Stimulated activated CD8-positive, alpha-beta memory T cell treated with anti-CD3 and anti-CD28 coated beads, Interleukin-4, amount 100 ng/mL, for 1 hour (primary cell): ENCODE data around the gene METAP1.
A peak's percentile ranks its signal among the peaks of the same experiment; 100 is the strongest.
"Not testable (repeated sequence)": the region's sequence is repeated elsewhere in the genome, so short reads cannot be mapped to it uniquely, and the experiment has no call there.

ENCODE experiments used
- DNase-seq, 2 donors: peaks; one replicate each; pipeline ENCODE4 v3.0.0-alpha.2; 2020; ENCODE audit warnings: low read depth in 2 of 2, low spot score in 1 of 2

METAP1 gene

DNA sequence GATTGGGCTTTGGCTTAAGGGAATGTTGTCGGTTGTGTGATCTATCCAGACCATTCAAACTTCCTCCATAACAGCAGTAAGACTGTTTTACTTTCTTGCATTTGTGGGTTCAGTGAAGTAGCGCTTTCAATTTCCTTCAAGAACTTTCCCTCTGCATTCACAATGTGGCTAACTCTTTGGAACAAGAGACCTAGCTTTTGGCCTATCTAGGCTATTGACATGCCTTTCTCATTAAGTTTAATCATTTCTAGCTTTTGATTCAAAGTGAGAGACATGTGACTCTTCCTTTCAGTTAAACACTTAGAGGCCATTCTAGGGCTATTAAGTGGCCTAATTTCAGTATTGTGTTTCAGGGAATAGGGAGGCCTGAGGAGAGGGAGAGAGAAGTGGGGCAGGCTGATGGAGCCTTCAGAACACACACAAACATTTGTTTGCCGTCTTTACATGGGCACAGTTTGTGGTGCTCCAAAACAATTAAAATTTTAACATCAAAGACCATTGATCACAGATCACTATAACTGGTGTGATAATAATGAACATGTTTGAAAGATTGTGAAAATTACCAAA lies 59.0 kb downstream of the METAP1 start:
- no peak for DNase-seq

DNA sequence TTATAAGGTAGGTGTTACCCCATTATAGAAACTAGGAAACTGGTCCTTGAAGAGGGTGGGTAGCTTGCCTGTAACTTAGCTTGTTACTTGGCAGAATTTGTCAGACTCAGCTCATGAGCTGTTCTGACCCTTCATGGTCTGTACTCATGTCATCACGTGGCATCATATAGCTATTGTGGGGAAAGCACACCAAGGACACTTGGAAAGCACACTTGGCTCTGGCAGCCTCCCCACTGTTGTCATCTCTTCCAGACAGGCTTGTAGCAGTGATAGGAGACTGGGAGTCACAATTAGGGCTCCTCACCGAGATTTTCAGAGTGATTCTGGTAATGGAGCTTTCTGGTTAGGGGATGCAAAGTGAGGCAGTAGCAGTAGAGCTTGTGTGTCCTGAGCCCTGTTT lies 62.7 kb downstream of the METAP1 start:
- DNase-seq: no peak

DNA sequence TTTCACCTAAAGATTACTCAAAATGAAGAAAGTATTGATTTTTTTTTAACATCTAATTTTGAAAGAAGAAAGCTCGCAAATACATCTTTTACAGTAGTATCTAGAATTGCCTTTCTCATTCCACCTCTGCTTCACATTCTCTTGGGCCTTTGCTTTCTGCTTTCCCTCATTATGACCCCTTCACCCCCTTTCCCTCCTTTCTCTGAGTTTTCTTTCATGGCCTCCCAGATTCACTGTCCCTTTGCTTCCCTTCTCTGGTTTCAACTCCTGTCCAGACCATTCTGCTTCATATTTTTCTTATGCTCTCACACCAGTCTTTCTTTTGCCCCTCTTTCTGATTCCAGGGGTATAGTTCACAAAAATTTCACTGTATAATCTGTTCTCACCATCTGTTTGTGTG lies 64.0 kb downstream of the METAP1 start:
- DNase-seq: no peak

DNA sequence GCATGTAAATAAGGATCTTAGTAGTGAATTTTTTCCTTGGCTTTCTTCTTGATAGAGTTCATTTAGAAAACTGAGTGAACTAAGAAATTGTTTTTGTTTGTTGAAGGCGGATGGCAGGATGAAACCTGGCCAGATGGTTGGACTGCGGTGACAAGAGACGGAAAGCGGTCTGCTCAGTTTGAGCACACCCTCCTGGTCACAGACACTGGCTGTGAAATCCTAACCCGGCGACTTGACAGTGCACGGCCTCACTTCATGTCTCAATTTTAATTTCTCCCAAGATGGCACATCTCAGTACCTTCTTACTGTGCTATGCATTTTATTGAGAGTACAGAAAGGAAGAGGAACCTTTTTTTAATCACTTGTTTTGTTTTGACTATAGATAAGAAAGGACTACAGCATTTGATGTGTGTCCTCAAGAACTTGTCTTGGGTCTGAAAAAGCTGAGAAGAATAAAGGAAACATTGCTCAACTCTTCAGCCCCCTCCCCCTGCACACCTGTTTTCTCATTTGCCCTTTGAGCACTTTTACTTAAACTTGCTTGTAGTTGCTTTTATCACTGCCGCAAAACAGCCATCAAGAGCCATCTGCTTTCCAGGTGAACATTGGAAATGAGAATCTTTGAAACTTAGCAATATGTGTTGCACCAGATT lies 65.7 kb downstream of the METAP1 start:
- DNase-seq: no peak

DNA sequence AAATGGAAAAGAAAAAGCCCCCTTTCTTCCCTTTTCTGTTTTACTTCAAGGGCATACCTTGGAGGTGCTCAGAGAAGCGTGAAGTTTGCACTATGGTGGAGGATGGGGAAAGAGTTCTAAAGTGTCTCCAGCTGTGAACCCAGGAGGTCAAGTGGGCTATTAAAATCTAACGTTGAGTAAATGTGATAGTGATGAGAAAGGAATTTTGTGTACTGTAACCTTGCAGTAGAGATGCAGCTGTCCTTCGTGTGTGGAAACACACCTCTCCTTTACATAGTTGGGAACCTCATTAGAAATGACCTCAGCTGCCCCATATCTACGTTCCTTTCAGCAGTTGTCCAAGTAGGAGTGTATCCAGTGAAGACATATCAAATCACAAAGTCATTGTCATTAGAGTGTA lies 66.6 kb downstream of the METAP1 start:
- DNase-seq: no peak

DNA sequence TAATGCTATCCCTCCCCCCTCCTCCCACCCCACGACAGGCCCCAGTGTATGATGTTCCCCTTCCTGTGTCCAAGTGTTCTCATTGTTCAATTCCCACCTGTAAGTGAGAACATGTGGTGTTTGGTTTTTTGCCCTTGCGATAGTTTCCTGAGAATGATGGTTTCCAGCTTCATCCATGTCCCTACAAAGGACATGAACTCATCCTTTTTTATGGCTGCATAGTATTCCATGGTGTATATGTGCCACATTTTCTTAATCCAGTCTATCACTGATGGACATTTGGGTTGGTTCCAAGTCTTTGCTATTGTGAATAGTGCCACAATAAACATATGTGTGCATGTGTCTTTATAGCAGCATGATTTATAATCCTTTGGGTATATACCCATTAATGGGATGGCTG lies 70.0 kb downstream of the METAP1 start:
- not testable (repeated sequence) for DNase-seq

DNA sequence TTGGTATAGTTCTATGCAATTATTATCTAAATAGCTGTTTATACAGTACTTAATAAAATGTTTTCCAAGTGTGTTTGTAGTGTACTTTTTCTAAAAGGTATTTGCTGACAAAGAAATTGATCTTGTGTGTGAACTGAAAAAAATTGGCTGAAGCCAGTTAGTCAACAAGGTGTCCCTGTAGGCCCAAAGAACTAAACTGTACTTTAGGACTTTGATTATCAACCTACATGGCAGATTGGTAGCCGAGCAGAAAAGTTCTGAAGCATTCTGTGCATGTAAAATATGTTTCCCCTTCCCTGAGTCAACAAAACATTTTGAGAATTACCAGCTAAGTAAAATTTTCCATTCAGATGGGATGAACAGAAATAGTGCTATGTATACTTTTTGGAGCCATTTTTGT lies 72.1 kb downstream of the METAP1 start:
- DNase-seq: no peak

DNA sequence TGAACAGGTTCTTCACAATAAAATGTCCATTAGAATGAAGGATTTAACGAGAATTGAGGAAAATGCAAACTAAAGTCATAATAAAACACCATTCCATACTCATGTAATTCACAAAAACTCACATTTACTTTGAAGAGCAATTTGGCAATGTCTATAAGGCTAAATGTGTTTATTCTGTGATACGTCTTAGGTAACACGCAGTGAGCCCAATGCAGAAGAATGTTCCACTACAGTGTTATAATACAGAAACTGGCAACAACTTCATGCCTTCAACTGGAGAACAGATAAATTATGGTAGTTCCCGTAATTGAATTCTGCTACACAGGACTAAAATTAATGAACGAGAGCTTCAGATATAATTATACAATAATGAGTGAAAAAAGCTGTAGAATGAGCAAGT lies 75.6 kb downstream of the METAP1 start:
- no peak for DNase-seq

DNA sequence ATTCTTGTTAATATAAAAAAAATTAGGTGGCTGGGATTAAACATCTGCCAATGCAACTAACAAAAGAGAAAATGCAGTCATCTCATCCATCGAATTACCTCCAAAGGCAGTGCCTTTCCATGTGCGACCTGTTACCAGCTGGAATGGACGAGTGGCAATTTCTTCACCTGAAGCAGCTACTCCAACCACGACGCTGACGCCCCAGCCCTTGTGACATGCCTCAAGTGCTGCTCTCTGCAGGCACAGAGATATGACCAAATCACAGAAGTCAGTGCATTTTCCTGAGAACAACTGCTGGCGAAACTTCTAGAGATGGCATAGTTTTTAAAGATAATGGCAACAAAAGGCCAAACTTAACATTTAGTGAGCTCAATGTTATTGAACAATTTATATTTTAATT lies 79.3 kb downstream of the METAP1 start:
- no peak for DNase-seq

DNA sequence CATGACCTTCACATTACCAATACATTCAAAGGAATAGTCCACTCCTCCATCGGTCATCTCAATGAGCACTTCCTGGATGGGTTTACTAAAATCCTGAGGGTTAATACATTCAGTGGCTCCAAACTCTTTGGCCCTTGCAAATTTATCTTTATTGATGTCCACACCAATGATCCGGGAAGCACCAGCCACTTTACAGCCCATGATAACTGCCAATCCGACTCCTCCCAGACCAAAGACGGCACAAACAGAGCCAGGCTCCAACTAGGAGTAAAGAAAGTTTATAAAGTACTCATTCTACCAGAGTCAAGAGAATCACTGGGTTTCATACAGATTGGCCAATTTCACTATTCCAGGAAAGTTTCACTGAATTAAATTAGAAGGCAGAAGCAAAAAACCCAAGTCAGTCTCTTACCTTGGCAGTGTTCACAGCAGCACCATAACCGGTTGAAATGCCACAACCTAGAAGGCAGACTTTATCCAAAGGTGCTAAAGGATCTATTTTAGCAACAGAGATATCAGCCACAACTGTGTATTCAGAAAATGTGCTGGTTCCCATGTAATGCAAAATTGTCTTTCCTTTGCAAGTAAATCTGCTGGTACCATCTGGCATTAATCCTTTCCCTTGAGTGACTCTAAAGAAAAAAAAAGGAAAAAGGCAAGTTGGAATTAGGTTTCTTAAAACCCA lies 80.9 kb downstream of the METAP1 start:
- DNase-seq: no peak

DNA sequence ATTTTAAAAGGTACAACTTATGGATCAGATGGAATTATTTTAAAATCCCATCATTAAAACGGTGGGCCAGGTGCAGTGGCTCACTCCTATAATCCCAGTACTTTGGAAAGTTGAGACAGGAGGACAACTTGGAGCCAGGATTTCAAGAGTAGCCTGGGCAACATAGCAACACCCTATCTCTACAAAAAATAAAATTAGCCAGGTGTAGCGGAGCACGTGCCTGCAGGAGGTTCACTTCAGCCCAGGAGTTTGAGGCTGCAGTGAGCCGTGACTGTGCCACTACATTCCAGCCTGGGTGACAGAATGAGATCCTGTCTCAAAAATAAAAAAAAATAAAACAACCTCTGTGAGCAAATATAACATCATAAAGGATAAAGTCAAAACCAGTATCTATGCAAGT lies 81.7 kb downstream of the METAP1 start:
- no peak for DNase-seq

DNA sequence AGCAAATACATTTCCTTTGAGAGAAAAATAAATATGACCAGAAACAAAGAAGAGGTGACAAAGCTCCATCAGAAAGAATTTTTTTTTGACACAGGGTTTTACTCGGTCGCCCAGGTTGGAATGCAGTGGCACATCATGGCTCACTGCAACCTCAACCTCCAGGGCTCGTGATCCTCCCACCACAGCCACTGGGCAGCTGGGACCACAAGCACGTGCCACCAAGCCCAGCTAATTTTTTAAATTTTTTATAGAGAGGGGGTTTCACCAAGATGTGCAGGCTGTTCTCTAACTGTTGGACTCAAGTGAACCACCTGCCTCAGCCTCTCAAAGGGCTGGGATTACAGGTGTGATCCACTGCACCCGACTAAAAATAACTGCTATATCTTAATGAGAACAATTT lies 82.8 kb downstream of the METAP1 start:
- no peak for DNase-seq

DNA sequence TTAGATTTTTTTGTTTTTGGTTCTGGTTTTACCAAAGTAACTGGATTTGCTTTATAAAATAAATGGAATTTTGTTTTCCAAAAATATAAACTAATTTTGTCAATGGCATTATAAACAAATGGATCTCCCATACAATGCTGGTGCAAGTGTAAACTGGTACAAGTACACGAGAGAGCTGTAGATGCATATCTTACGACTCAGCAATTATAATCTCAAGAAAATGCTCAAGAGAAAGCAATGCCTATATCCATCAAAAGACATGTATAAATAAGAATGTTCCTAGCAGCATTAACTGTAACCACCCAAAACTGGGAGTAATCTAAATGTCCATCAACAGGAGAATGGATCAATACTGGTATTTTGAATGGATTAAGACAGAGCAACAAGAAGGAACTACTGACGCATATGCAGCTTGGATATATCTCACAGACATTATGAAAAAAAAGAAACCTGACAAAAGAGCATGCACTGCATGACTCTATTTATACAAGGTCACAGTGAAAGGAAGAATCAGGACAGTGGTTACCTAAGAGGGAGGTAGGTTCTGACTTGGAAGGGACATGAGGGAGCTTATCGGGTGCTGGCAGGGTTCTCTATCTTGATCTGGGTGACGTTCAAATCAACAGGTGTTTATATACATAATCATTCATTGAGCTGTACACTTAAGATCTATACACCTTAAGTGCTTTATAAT lies 83.6 kb downstream of the METAP1 start:
- DNase-seq: no peak

DNA sequence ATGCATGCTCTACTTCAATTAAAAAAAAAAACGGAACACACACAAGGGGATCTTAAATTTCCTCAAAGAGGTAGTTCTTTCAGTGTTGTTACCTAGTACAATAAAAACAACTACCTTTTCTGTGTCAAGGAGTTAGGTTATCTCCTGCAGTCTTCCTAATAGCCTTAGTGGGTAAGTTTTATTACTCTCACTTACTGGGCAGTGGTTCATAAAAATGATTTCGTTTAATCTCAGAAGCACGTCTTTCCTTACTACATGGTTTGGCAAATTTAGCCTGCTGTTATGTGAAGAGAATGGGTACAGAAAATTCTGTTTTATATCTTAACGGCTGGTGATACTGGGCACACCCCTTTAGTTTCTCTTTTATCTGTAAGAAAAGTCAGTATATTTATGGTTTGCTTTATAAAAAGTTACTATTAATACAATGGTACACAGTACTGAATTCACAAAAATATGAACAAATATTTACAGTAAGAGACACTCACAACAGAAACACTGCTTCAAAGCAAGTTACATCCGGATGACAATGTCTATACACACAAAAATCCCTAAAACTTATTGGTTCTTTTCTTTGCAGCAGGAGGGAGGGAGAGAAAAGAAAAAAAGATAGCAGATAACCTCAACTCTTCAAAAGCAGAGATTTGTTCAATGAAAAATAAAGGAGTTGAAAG lies 84.2 kb downstream of the METAP1 start:
- DNase-seq: no peak

DNA sequence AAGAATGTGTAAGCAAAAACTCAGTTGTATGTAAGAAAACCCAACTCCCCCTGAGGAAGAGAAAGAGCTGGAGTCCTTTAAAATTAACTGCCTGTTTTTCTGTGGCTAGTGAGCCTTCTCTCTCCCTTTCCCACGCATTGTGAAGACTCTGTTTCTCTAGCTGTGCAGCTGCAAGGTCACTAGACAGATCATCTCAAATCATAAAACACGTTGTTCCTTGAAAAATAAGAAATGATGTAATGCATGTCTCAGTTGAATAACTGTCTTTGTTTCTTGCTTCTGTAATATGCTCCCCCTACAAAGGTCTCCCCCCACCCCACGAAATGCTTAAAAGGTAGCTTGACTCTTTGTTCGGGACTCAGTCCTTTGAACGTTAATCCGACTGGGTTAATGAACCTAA lies 85.3 kb downstream of the METAP1 start:
- DNase-seq: not testable (repeated sequence)

DNA sequence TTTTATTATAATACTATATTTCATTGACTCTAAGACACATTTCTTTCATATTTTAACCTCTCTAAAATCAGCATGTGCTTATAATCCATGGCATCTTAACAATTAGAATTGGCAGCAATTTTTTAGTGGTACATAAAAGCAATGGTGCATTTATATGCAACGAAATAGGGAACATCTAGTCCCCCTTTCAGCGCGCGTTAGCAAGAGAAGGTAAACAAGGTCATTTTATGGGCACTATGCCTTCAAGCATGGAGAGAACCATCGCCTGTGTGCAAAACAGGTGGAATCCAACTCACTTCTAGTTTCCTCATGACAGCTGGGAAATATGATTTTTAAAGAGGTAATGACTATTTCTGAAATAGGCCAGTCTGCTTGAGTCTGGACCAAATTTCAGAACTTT lies 86.7 kb downstream of the METAP1 start:
- no peak for DNase-seq

DNA sequence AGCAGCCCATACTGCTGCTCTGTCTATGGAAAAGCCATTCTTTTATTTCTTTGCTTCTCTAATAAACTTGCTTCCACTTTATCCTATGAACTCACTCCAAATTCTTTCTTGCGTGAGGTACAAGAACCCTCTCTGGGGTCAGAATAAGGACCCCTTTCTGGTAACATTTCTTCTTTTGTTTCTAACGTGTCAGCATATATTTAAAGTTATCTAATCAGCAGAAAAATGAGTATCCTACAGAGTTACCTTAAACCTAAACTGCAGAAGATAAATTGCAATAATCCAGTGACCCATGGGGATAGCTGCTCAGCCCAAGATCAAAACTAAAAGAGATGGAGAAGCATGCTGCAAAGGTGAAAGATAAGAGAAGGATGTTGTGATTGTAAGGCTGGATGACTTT lies 89.1 kb downstream of the METAP1 start:
- no peak for DNase-seq

DNA sequence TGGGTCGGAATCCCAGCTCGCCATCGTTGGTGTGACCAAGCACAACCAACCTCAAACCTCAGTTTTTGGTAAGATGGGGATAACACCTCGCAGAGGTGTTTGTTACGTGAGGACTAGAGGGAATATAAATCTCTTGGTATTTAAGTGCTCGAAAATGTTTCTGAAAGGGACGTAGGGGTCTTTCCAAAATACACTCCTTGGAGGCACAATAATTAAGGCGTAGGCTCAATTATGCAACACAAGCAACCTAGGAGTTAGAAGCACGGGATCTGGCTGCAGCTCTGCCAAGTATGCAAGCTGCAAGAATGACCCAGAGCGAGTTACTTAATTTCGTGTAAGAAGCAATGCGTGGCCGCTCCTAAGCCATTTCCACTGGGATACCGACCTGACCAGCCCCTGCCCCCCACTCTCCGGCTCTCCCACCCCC lies 92.5 kb downstream of the METAP1 start:
- no peak for DNase-seq

DNA sequence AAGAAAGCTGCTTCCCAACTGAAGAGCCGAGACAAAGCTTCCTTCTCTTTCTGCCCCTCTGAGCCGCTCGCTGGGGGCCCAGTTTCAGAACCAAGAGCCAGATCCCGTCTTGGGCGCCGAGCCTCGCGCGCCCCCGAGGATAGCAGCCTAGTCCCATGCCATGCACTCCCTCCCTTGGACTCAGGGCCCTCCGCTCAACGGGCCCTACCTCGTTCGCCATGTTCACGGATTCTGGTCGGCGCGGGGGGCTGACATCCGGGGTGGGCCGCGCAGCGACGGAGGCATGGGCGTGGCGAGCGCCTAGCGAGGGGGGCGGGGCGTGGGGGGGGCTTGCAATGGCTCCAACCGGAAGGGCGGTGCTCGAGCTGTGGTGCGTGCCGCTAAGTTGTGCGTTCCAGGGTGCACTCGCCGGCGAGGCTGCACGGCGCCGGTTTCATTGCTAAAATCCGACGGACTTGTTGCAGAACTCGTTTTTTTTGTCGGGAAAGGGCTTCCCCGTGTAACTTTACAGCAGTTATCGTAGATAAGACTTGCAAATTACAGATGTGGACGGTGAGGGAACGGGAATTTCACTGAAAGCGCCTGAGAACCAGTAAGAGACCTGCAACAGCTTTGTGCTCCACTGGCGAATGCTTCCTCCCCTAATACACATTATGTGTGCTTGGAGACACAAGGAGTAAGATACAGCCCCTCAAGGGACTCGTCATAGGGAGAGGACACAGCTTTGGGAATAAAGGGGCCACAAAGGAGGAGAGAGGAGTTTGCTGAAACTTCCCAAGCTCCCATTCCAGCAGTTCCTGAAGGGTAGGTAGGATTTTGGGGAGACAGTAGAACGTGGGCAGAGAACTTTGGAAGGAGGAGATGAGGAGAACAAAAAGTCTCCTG lies 93.2 kb downstream of the METAP1 start, which contains the start of gene ADH5:
TSS of gene ADH5 (minus strand) at position 308 of the 885 bp plus-strand sequence. CDS start at position 220, 88 bp downstream.
- DNase-seq: peak; percentile 86 to 89

DNA sequence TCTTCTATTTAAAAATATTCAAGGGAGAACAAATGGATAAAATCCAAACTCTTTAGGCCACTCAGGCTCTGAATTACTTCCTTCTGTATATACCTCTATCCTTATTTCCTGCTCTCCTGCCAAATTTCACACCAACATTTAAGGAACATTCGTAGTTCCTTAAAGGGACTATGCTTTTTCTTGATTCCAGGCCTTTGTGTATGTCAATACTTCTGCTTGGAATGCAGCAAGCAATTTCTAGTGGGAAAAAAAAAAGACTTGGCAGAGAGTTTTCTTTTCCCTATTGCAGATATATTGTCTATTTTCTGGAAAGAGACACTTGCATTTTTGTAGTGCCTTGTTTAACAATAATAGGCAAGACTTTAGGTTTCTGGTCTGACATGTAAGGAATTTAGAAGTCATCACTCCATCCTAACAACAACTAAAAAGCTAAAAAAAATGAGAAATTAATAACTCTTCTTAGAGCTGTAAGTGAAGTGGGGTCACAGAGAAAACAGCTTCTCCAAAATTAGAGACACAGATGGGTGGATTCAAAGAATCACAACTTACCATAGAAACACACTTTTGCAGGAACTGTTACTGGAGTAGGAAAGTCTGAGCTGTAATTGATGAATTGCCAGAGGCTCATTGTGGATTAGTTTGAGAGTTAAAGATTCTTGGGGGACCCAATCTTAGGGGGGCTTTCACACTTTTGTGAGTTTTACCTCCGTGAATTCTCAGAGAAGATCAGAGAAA lies 95.1 kb downstream of the METAP1 start:
- no peak for DNase-seq
